Stimulated activated effector memory CD8-positive, alpha-beta T cell treated with anti-CD3 and anti-CD28 coated beads, Interleukin-12 subunit alpha, Interleukin-12 subunit beta, amount 100 ng/mL, for 72 hours (primary cell): ENCODE results near the gene PRRG3.

Experiments
- ATAC-seq: fragments of 150-1000 bp; cut with Tn5 transposase; 2 replicates; pipeline ENCODE4 v1.10.0; 2021
- DNase-seq, 2 donors: peaks; one replicate each; pipeline ENCODE4 v3.0.0; 2021 to 2022; ENCODE audit warnings: low spot score in 2 of 2
- H3K27ac Mint-ChIP-seq: one replicate; pipeline ENCODE4 v1.8.0; 2022; ENCODE audit warnings: mild to moderate bottlenecking, mixed read lengths
- H3K36me3 Mint-ChIP-seq: one replicate; pipeline ENCODE4 v1.8.0; 2022; ENCODE audit warnings: mild to moderate bottlenecking, mixed read lengths
- H3K4me1 Mint-ChIP-seq: one replicate; pipeline ENCODE4 v1.8.0; 2022; ENCODE audit warnings: mixed read lengths
- H3K4me3 Mint-ChIP-seq: one replicate; pipeline ENCODE4 v1.8.0; 2022; ENCODE audit warnings: mild to moderate bottlenecking, mixed read lengths
- H3K9me3 Mint-ChIP-seq: one replicate; pipeline ENCODE4 v1.8.0; 2022; ENCODE audit warnings: mixed read lengths

PRRG3 gene

DNA sequence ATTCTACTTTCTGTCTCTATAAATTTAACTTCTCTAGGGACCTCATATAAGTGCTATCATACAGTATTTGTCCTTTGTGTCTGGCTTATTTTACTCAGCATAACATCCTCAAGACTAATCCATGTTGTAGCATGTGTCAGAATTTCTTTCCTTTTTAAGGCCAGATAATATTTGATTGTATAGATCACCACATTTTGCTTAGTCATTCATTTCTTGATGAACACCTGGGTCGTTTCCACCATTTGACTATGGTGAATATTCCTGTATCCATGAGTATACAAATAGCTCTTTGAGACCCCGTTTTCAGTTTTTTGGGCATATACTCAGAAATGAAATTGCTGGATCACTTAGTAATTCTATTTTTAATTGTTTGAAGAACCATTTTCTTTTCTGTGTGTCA lies 51.2 kb downstream of the PRRG3 start:
- no peaks in the 10 kb centered on the region for H3K9me3 Mint-ChIP-seq
- H3K4me1 Mint-ChIP-seq = no peaks in the 10 kb centered on the region
- H3K27ac Mint-ChIP-seq = no peak overlapping the region
- H3K4me3 Mint-ChIP-seq = no peak overlapping the region
- no peak for DNase-seq
- ATAC-seq = no peak
- H3K36me3 Mint-ChIP-seq = no peaks in the 10 kb centered on the region

DNA sequence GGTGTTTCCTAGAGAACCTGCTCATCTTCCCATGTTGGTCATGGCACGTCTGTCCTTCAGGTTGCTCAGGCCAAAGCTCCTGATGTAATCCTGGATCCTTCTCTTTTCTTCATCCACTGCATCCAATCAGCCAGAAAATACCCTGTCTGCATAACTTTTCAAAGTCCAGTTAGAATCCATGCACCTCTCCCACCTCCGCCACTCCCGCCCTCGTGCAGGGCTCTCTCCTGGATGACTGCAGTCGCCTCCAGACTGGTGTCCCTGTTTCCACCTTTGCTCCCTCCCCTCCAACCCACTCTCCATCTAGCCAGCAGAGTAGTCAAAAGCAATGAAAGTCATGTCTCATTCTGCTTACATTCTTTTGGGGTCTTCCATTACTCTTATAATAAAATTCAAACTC lies 55.3 kb downstream of the PRRG3 start:
- Mint-ChIP-seq H3K36me3 (no peaks in the 10 kb centered on the region), H3K27ac (no peak overlapping the region), H3K4me1 (no peaks in the 10 kb centered on the region), H3K9me3 (no peaks in the 10 kb centered on the region), H3K4me3 (no peak overlapping the region)
- DNase-seq (no peak), ATAC-seq (no peak)

DNA sequence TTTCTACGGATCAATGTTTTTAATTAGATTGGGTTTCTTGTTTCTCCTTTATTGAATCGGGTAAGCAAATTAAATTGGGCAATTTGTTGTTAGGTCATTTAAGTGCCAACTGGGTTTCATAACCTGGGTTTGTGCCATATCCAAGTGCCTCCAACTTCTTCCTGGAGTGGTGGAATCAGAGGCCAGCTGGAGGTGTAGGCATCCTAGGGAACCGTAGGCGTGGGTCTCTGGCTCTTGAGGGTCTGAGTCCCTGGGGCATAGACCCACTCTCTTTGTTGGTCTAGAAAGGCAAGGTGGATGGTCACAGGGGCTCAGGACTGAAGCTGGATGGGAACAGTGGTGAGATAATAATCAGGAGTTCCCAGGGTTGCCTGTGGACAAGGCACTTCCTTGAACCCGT lies 57.6 kb downstream of the PRRG3 start:
- Mint-ChIP-seq H3K4me3 (no peak overlapping the region), H3K36me3 (no peaks in the 10 kb centered on the region), H3K9me3 (no peaks in the 10 kb centered on the region), H3K4me1 (no peaks in the 10 kb centered on the region), H3K27ac (no peak overlapping the region)
- DNase-seq (no peak), ATAC-seq (no peak)

DNA sequence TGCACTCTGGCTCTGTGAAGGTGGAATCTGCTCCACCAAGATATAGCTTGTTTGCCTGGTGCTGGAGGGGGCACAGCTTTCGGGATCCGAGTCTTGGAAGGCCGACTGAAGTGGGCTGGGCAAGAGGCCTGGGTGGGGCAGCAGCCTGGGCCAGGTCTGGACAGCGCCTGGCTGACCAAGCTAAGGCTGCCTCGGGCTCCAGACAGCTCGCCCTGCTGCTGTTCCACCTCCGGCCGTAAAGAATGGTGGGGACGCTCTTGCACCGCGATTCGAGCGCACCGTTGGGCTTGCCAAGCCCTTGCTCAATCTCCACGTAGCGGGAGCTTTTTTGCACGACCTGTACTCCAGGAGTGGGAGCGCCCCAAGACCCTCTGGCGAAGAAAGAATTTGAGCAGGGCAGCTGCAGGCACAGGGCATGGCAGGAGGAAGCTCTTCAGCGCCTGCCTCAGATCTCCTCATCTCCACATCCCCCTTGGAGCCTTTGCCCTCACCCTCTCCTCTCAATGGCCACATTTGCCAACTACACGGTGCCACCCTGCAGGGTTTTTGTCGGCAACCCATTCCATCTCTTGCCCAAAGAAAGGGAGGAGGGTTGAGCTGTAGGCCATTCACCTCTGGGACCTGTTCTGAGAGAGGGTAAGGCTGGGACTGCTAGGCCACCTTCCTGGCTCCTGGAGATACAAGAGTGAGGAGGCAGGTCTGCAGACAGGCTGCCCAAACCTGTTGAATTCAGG lies 58.2 kb downstream of the PRRG3 start:
- Mint-ChIP-seq H3K9me3 (no peaks in the 10 kb centered on the region), H3K27ac (no peak overlapping the region), H3K36me3 (no peaks in the 10 kb centered on the region), H3K4me1 (no peaks in the 10 kb centered on the region), H3K4me3 (no peak overlapping the region)
- ATAC-seq = no peak
- no peak for DNase-seq

DNA sequence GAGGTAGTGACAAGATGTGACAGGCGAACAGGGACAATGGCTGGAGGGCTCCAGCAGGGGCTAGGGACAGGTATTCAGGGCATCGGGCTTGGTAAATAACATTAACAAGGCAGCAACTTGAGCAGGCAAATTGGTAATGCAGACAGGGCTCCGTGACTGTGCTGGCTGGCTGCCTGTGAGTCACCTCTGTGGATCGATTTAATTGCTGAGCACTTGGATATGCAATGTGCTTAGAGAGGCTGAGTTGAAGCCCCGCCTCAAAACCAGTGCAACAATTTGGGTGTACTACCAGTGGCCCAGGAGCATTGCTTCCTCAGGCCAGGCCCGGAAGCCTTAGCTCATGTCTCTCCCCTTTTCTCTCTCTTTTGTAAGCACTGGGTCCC lies 58.8 kb downstream of the PRRG3 start:
- Mint-ChIP-seq H3K36me3 (no peaks in the 10 kb centered on the region), H3K27ac (no peak overlapping the region), H3K9me3 (no peaks in the 10 kb centered on the region), H3K4me3 (no peak overlapping the region), H3K4me1 (no peaks in the 10 kb centered on the region)
- DNase-seq (no peak), ATAC-seq (no peak)

DNA sequence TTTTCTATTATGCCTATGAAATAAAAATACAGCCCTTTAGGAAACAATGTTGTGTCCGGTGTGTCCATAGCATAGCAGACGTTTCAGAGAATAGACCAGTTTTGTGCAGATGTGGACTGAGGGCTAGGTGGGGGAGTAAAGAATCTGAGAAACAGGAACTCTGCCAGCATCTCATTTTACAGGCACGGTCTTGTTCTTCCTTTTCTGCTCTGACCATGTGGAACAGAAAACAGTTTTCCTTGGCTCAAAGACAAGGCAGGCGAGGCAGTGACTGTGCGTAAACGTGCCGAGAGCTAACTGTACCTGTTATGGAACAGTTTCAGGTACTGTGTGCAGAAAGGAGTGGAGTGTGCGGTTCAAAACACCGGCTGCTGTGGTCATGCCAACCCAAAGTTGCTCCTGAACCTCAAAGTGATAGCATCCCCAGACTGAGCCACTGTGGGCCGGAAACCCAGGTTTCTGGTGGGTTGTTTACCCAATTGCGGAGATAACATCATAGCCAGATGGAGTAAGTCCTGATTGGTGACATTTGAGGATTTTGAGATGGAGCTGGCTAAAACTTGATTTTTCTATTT lies 59.5 kb downstream of the PRRG3 start:
- no peak overlapping the region for H3K27ac Mint-ChIP-seq
- no peak for ATAC-seq
- H3K9me3 Mint-ChIP-seq = no peaks in the 10 kb centered on the region
- H3K4me1 Mint-ChIP-seq = no peaks in the 10 kb centered on the region
- no peaks in the 10 kb centered on the region for H3K36me3 Mint-ChIP-seq
- no peak for DNase-seq
- H3K4me3 Mint-ChIP-seq = no peak overlapping the region
